Body of pancreas (tissue), 4 donors: ENCODE results near the gene LRCH4.

Source experiments
- CTCF ChIP-seq, 7 experiments: fragments of 450-650 bp in 4 of 7; fragments of 200-600 bp in 3 of 7; sonication (generic) in 3 of 7; IDR thresholded peaks; one replicate each; pipeline ENCODE4 v1.5.1; 2016 to 2019; ENCODE audit warnings: antibody characterized with exemption in 7 of 7
- POLR2A ChIP-seq, 3 donors: fragments of 450-650 bp; IDR thresholded peaks; one replicate each; pipeline ENCODE4 v1.6.1; 2016; ENCODE audit warnings: antibody characterized with exemption in 3 of 3, mild to moderate bottlenecking in 2 of 3

GRCh38 chr7:100555701-100556100 lies 30.2 kb downstream of the LRCH4 start:
- TF ChIP-seq CTCF (IDR thresholded peaks at IDR 0.05): no peak
- TF ChIP-seq POLR2A (IDR thresholded peaks at IDR 0.05): no peak
